HEK293 (cell line): ENCODE measurements around the gene BORCS6.
A peak's percentile ranks its signal among the peaks of the same experiment; 100 is the strongest.

Experiments used
- CTCF ChIA-PET: fragments of 350-600 bp; formaldehyde crosslinking; extraction: SDS; loops from one replicate; lab custom pipeline; 2021; ENCODE audit warnings: antibody characterized with exemption; lab: Yijun Ruan, JAX
- POLR2A ChIA-PET: fragments of 300-600 bp; formaldehyde crosslinking; extraction: SDS; loops from one replicate; lab custom pipeline; 2020; ENCODE audit warnings: antibody characterized with exemption, inconsistent platforms; lab: Yijun Ruan, JAX
- H3K27ac ChIP-seq: fragments of 200-500 bp; sonication (Bioruptor generic); 2 replicates; pipeline ENCODE4 v1.5.1; 2014; ENCODE audit warnings: low read depth, low read length, control low read depth, inconsistent platforms; ENCODE audit errors: extremely low read depth
- H3K36me3 ChIP-seq, 2 experiments: fragments of 200-500 bp in 1 of 2; sonication (Bioruptor generic) in 1 of 2; 1 replicate in 1 of 2; 2 replicates in 1 of 2; pipeline ENCODE4 v1.5.1; 2014 to 2017; ENCODE audit warnings: inconsistent platforms in 2 of 2, low read length in 2 of 2; ENCODE audit not compliant: control insufficient read depth in 2 of 2, insufficient read depth in 1 of 2
- H3K4me1 ChIP-seq: fragments of 200-500 bp; sonication (Bioruptor generic); 2 replicates; pipeline ENCODE4 v1.5.1; 2014; ENCODE audit warnings: mild to moderate bottlenecking, low read length, inconsistent platforms; ENCODE audit not compliant: control insufficient read depth, insufficient read depth
- H3K4me3 ChIP-seq: 2 replicates; pipeline ENCODE4 v1.5.1; 2011; ENCODE audit warnings: low read depth, mild to moderate bottlenecking, control low read depth, low read length, moderate library complexity
- H3K9me3 ChIP-seq: fragments of 200-500 bp; sonication (Bioruptor generic); 2 replicates; pipeline ENCODE4 v1.5.1; 2014; ENCODE audit warnings: low read depth, low read length, inconsistent platforms; ENCODE audit not compliant: control insufficient read depth, insufficient read depth
- GLI2 ChIP-seq: fragments of 450-650 bp; formaldehyde crosslinking; IDR thresholded peaks from 2 replicates; pipeline ENCODE4; 2017; ENCODE audit warnings: missing biosample characterization, missing genetic modification characterization, low read depth, borderline replicate concordance
- IKZF3 ChIP-seq: fragments of 450-650 bp; IDR thresholded peaks from 2 replicates; pipeline ENCODE4 v1.5.0; 2018; ENCODE audit warnings: missing biosample characterization, mild to moderate bottlenecking, missing genetic modification characterization, moderate library complexity
- PRDM1 ChIP-seq: fragments of 450-650 bp; formaldehyde crosslinking; IDR thresholded peaks from 2 replicates; pipeline ENCODE4; 2016; ENCODE audit warnings: missing biosample characterization, missing genetic modification characterization
- PRDM10 ChIP-seq: fragments of 450-650 bp; formaldehyde crosslinking; IDR thresholded peaks from 2 replicates; pipeline ENCODE4 v1.5.1; 2016; ENCODE audit warnings: missing biosample characterization, missing genetic modification characterization
- REPIN1 ChIP-seq: fragments of 450-650 bp; formaldehyde crosslinking; IDR thresholded peaks from 2 replicates; pipeline ENCODE4 v1.5.1; 2017; ENCODE audit warnings: missing biosample characterization, missing genetic modification characterization, low read depth
- SETDB1 ChIP-seq: IDR thresholded peaks from one replicate; pipeline ENCODE4 v1.6.1; 2017; ENCODE audit warnings: mild to moderate bottlenecking, low read length, moderate library complexity, mixed read lengths; ENCODE audit not compliant: insufficient read length
- TSHZ1 ChIP-seq: fragments of 450-650 bp; formaldehyde crosslinking; IDR thresholded peaks from 2 replicates; pipeline ENCODE4 v1.5.1; 2016; ENCODE audit warnings: missing biosample characterization, missing genetic modification characterization, borderline replicate concordance
- ZBTB20 ChIP-seq: fragments of 450-650 bp; formaldehyde crosslinking; IDR thresholded peaks from 2 replicates; pipeline ENCODE4 v1.5.1; 2016; ENCODE audit warnings: missing biosample characterization, missing genetic modification characterization
- ZBTB7A ChIP-seq: fragments of 450-650 bp; formaldehyde crosslinking; IDR thresholded peaks from 2 replicates; pipeline ENCODE4 v1.5.1; 2016; ENCODE audit warnings: low read depth, missing biosample characterization, missing genetic modification characterization
- ZEB2 ChIP-seq: fragments of 450-650 bp; formaldehyde crosslinking; IDR thresholded peaks from 2 replicates; pipeline ENCODE4 v1.5.1; 2016; ENCODE audit warnings: missing biosample characterization, missing genetic modification characterization
- ZNF202 ChIP-seq: fragments of 450-650 bp; formaldehyde crosslinking; IDR thresholded peaks from 2 replicates; pipeline ENCODE4 v1.5.1; 2016; ENCODE audit warnings: missing biosample characterization, missing genetic modification characterization, borderline replicate concordance
- ZNF248 ChIP-seq: fragments of 450-650 bp; formaldehyde crosslinking; IDR thresholded peaks from 2 replicates; pipeline ENCODE4 v1.5.1; 2017; ENCODE audit warnings: missing biosample characterization, missing genetic modification characterization
- ZNF280C ChIP-seq: fragments of 450-650 bp; formaldehyde crosslinking; IDR thresholded peaks from 2 replicates; pipeline ENCODE4 v1.5.1; 2016; ENCODE audit warnings: missing biosample characterization, missing genetic modification characterization
- ZNF416 ChIP-seq: fragments of 450-650 bp; formaldehyde crosslinking; IDR thresholded peaks from 2 replicates; pipeline ENCODE4 v1.5.1; 2016; ENCODE audit warnings: missing biosample characterization, missing genetic modification characterization
- ZNF529 ChIP-seq: fragments of 450-650 bp; formaldehyde crosslinking; IDR thresholded peaks from 2 replicates; pipeline ENCODE4 v1.5.1; 2017; ENCODE audit warnings: missing genetic modification characterization, missing biosample characterization; ENCODE audit not compliant: insufficient replicate concordance
- ZNF580 ChIP-seq: fragments of 450-650 bp; formaldehyde crosslinking; IDR thresholded peaks from 2 replicates; pipeline ENCODE4 v1.5.1; 2016; ENCODE audit warnings: missing biosample characterization, missing genetic modification characterization
- ZNF623 ChIP-seq: fragments of 450-650 bp; formaldehyde crosslinking; IDR thresholded peaks from 2 replicates; pipeline ENCODE4 v1.5.1; 2016; ENCODE audit warnings: missing biosample characterization, missing genetic modification characterization
- ZSCAN4 ChIP-seq: fragments of 450-650 bp; formaldehyde crosslinking; IDR thresholded peaks from 2 replicates; pipeline ENCODE4 v1.5.1; 2017; ENCODE audit warnings: missing biosample characterization, missing genetic modification characterization
- TF ChIP-seq, protein P1 (sequence below): fragments of 450-650 bp; formaldehyde crosslinking; IDR thresholded peaks from 2 replicates; pipeline ENCODE4 v1.5.1; 2016; ENCODE audit warnings: missing biosample characterization, missing genetic modification characterization

Gene BORCS6

DNA sequence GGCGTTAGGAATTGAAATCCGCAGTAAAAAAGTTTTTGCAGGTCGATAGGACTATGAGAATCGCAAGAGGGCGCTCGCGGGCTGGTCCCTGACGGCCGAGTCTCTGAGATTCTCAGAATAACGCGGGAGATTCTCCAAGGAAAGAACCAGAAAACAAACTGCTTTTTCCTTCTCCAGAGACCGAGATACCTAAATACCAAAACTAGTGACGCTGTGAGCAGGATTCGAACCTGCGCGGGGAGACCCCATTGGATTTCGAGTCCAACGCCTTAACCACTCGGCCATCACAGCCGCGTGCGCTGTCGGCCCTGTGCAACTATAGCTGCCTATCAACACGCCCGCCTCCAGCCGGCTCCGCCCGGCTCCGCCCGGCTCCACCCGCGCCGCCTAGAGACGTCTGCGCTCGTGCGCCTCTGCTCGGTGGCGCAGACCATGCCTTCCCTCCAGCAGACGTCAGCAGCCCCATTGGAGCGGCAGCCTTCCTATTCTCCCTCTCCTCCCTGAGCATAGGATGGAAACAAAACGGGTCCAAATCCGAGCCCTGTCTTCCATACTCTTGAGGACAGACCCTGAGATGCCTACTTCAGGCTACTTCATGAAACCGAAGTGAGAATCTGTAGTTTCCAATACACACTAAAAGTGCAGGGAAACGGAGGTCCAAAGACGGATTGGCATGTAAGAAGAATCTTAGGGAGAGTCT, 51.2 kb downstream of the BORCS6 start (continued):
- TF ChIP-seq PRDM10 (tag by site-specific recombination) (peak; percentile 60), ZEB2 (peak; percentile 97), ZNF280C (no peak), ZSCAN4 (tag by site-specific recombination) (0 out of 2 replicates have a peak, but pooled peaks have one; percentile 20), TSHZ1 (peak; percentile 55; the same call in 1 of the 2 replicates), ZBTB20 (tag by site-specific recombination) (no peak), ZNF202 (no peak), IKZF3 (peak; percentile 100), ZNF248 (tag by site-specific recombination) (no peak)

DNA sequence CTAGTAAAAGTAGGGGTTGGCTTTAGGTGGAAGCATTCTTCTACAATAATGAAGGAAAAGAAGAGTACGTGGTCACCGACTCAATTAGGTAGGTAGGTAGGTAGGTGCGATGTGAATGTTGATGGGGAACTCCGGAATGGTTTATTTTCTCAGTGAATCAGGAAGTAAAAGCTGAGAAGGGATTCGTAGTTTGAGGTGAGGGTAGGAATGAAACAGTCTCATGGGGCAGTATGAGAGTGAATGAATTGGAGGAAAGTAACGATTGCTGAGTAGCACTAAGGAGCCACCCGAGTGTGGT, 51.7 kb downstream of the BORCS6 start:
- Histone ChIP-seq H3K4me1 (0 out of 2 replicates have a peak, but pooled peaks cover 4% of the 10 kb centered on the region), H3K27ac (peak overlapping the region; percentile 32)
- POLR2A ChIA-PET, result interaction anchor here (0.7 to 4.5 kb wide), 12 partner anchors 12 to 72 kb away, joined by 3 to 31 read pairs (median 4); partner anchors contain the start of genes AURKB and HES7
- peak; percentile 48; the same call in 1 of the 2 replicates for TF ChIP-seq ZBTB20 (tag by site-specific recombination)
- TF ChIP-seq ZNF580 (tag by site-specific recombination), result peak; percentile 56; the same call in 1 of the 2 replicates
- no peak for TF ChIP-seq GLI2
- no peak for TF ChIP-seq ZNF416 (tag by site-specific recombination)
- TF ChIP-seq PRDM1, result peak; percentile 97
- TF ChIP-seq SETDB1, result no peak
- no peak for TF ChIP-seq REPIN1 (tag by site-specific recombination)
- no peak for TF ChIP-seq ZNF529
- TF ChIP-seq, protein P1, sequence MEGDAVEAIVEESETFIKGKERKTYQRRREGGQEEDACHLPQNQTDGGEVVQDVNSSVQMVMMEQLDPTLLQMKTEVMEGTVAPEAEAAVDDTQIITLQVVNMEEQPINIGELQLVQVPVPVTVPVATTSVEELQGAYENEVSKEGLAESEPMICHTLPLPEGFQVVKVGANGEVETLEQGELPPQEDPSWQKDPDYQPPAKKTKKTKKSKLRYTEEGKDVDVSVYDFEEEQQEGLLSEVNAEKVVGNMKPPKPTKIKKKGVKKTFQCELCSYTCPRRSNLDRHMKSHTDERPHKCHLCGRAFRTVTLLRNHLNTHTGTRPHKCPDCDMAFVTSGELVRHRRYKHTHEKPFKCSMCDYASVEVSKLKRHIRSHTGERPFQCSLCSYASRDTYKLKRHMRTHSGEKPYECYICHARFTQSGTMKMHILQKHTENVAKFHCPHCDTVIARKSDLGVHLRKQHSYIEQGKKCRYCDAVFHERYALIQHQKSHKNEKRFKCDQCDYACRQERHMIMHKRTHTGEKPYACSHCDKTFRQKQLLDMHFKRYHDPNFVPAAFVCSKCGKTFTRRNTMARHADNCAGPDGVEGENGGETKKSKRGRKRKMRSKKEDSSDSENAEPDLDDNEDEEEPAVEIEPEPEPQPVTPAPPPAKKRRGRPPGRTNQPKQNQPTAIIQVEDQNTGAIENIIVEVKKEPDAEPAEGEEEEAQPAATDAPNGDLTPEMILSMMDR (tag by site-specific recombination), result no peak
- no peak for TF ChIP-seq ZBTB7A (tag by site-specific recombination)
- no peak for TF ChIP-seq ZNF623 (tag by site-specific recombination)

More for the DNA sequence above, 51.7 kb downstream of the BORCS6 start:
- Histone ChIP-seq H3K4me3 (peak overlapping the region; percentile 28), H3K9me3 (no peaks in the 10 kb centered on the region), H3K36me3 (peaks cover 0 to 31% of the 10 kb centered on the region in 2 experiments; a peak in 1 of 3 replicates)
- CTCF ChIA-PET, result interaction anchor here (0.6 to 7.1 kb wide), 22 partner anchors 10 to 224 kb away, joined by 3 to 91 read pairs (median 5); partner anchors contain the start of genes ALOXE3, HES7, PER1 and TMEM107
